GM12874 (cell line): ENCODE measurements around the gene ZNF816.

Source experiments
- CTCF ChIP-seq: IDR thresholded peaks from 2 replicates; pipeline ENCODE4 v1.5.1; 2011; ENCODE audit warnings: low read depth, mild to moderate bottlenecking, control low read depth, low read length, moderate library complexity; ENCODE audit not compliant: insufficient read depth

ZNF816 gene

GRCh38 chr19:52956917-52957316 is 5.8 kb downstream of the ZNF816 start:
- no peak for TF ChIP-seq CTCF

GRCh38 chr19:52949422-52949821 is 13.3 kb downstream of the ZNF816 start:
- TF ChIP-seq CTCF = no peak

DNA sequence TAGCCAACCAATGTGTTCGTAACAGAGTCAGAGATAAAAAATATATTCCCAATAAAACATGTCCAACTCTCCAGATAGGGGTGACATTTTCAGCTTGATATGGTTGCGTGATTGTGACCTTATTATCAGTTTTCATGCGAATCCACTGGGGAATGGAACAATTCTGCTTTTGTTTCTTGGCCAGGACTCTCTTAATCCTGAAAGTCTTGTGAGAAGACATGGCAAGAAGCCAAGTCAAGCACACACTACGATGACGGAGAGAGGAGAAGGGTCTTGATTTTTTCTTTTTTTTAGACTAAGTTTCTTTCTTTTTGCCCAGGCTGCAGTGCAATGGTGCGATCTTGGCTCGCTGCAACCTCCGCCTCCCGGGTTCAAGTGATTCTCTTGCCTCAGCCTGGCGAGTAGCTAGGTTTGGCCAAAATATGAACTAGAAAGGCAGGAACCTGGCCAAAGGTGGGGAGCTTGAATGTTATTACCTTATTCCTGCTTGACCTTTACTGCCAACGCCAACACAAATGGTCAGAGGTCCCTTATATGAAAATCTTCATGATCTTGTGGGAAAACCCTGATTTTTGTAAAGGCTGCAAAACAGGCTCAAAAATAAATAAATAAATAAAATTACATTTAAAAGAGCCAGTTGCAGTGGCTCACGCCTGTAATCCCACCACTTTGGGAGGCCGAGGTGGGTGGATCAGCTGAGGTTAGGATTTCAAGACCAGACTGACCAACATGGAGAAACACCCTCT is 14.5 kb downstream of the ZNF816 start:
- no peak for TF ChIP-seq CTCF

- TF ChIP-seq CTCF = no peak
Observed at GRCh38 chr19:52946322-52947310, 16.1 kb downstream of the ZNF816 start.

DNA sequence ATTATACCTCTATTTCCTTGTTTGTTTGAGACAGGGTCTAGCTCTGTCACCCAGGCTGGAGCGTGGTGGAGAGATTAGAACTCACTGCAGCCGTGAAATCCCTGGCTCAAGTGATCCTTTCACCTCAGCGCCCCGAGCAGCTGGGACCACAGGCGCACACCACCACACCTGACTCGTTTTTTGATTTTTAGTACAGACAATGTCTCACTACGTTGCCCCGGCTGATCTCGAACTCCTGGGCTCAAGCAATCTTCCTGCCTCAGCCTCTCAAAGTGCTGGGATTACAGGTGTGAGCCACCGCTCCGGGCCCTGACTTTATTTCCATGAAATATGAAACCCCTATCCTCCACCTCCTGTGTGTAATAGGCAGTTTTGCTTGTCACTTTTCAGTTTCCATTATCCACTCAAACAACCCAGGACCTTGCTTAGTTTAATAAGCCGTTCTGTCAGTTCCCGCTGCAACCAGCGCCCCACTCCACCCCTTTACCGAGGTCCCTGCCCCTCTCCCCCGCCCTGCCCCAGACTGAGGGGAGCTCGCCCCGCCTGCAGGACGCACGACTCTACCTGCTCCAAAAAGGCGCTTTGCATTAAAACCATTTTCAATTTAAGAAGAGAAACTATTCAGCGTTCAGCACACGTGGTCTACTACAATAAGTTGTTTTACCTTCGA is 16.9 kb downstream of the ZNF816 start:
- no peak for TF ChIP-seq CTCF

GRCh38 chr19:52943884-52944643 is 18.6 kb downstream of the ZNF816 start:
- no peak for TF ChIP-seq CTCF
